Activated CD8-positive, alpha-beta memory T cell treated with anti-CD3 and anti-CD28 coated beads for 1 hour (primary cell): Measurements from ENCODE around the gene CCDC106.

Source experiments
- DNase-seq, 2 donors: peaks; one replicate each; pipeline ENCODE4 v3.0.0-alpha.2; 2020; ENCODE audit warnings: low read depth in 1 of 2; ENCODE audit errors: extremely low read depth in 1 of 2

The CCDC106 gene

GRCh38 chr19:55679343-55680257, 31.6 kb downstream of the CCDC106 start:
- no peak for DNase-seq

GRCh38 chr19:55680339-55681130, 32.5 kb downstream of the CCDC106 start:
- no peak for DNase-seq

GRCh38 chr19:55681131-55682092, 33.4 kb downstream of the CCDC106 start:
- DNase-seq: no peak

- DNase-seq: no peak
Observed at GRCh38 chr19:55683449-55684261, 35.6 kb downstream of the CCDC106 start.

GRCh38 chr19:55684946-55685681, 37.1 kb downstream of the CCDC106 start:
- no peak for DNase-seq

- DNase-seq: no peak
Observed at GRCh38 chr19:55685776-55686175, 37.8 kb downstream of the CCDC106 start.

GRCh38 chr19:55686311-55687050, 38.5 kb downstream of the CCDC106 start:
- DNase-seq: no peak

GRCh38 chr19:55687281-55688201, 39.5 kb downstream of the CCDC106 start:
- no peak for DNase-seq

- DNase-seq: no peak
Observed at GRCh38 chr19:55688422-55689218, 40.6 kb downstream of the CCDC106 start.

- no peak for DNase-seq
Observed at GRCh38 chr19:55689411-55690108, 41.5 kb downstream of the CCDC106 start.

GRCh38 chr19:55690109-55690768, 42.2 kb downstream of the CCDC106 start:
- no peak for DNase-seq

- no peak for DNase-seq
Observed at GRCh38 chr19:55690769-55691545, 42.9 kb downstream of the CCDC106 start.

GRCh38 chr19:55691561-55692481, 43.8 kb downstream of the CCDC106 start:
- no peak for DNase-seq

GRCh38 chr19:55692681-55693081, 44.7 kb downstream of the CCDC106 start:
- no peak for DNase-seq
